ENCODE data around the gene KRT83.

KRT83 gene

GRCh38 chr12:52280319-52280795, 40.8 kb downstream of the KRT83 start:
- FAIRE-seq (no peak), DNase-seq (ENCODE audit: insufficient read length, low spot score) (no peak)
- TF ChIP-seq TAF1 (IDR thresholded peaks at IDR 0.05; ENCODE audit: low read depth, low read length), result no peak
- no peak for TF ChIP-seq POLR2AphosphoS5 (IDR thresholded peaks at IDR 0.05; ENCODE audit: low read depth, low read length)
- no peak for TF ChIP-seq SPI1 (IDR thresholded peaks at IDR 0.05; ENCODE audit: low read depth, low read length)
- no peak for TF ChIP-seq POLR2A (IDR thresholded peaks at IDR 0.05; ENCODE audit: low read depth, low read length)
- TF ChIP-seq POU2F2 (IDR thresholded peaks at IDR 0.05; ENCODE audit: low read depth, low read length), result no peak
- no peak for TF ChIP-seq PAX5 (IDR thresholded peaks at IDR 0.05; ENCODE audit: insufficient read depth, low read length, severe bottlenecking)

- FAIRE-seq (no peak), DNase-seq (ENCODE audit: insufficient read length, low spot score) (no peak)
- TF ChIP-seq POLR2AphosphoS5 (IDR thresholded peaks at IDR 0.05; ENCODE audit: low read depth, low read length) (no peak), POU2F2 (IDR thresholded peaks at IDR 0.05; ENCODE audit: low read depth, low read length) (no peak), TAF1 (IDR thresholded peaks at IDR 0.05; ENCODE audit: low read depth, low read length) (no peak), PAX5 (IDR thresholded peaks at IDR 0.05; ENCODE audit: insufficient read depth, low read length, severe bottlenecking) (no peak), SPI1 (IDR thresholded peaks at IDR 0.05; ENCODE audit: low read depth, low read length) (no peak), POLR2A (IDR thresholded peaks at IDR 0.05; ENCODE audit: low read depth, low read length) (no peak)
Observed at GRCh38 chr12:52279422-52280318, 41.5 kb downstream of the KRT83 start.

- peak; percentile 89 for DNase-seq (ENCODE audit: insufficient read length, low spot score)
- peak; percentile 69 for FAIRE-seq
- TF ChIP-seq POLR2A (IDR thresholded peaks at IDR 0.05; ENCODE audit: low read depth, low read length) (no peak), TAF1 (IDR thresholded peaks at IDR 0.05; ENCODE audit: low read depth, low read length) (no peak), POU2F2 (IDR thresholded peaks at IDR 0.05; ENCODE audit: low read depth, low read length) (no peak), SPI1 (IDR thresholded peaks at IDR 0.05; ENCODE audit: low read depth, low read length) (no peak), PAX5 (IDR thresholded peaks at IDR 0.05; ENCODE audit: insufficient read depth, low read length, severe bottlenecking) (no peak), POLR2AphosphoS5 (IDR thresholded peaks at IDR 0.05; ENCODE audit: low read depth, low read length) (no peak)
Observed at GRCh38 chr12:52278575-52279421, 42.4 kb downstream of the KRT83 start.

- no peak for DNase-seq (ENCODE audit: insufficient read length, low spot score)
- TF ChIP-seq PAX5 (IDR thresholded peaks at IDR 0.05; ENCODE audit: insufficient read depth, low read length, severe bottlenecking) (no peak), POU2F2 (IDR thresholded peaks at IDR 0.05; ENCODE audit: low read depth, low read length) (no peak), POLR2AphosphoS5 (IDR thresholded peaks at IDR 0.05; ENCODE audit: low read depth, low read length) (no peak), TAF1 (IDR thresholded peaks at IDR 0.05; ENCODE audit: low read depth, low read length) (no peak), POLR2A (IDR thresholded peaks at IDR 0.05; ENCODE audit: low read depth, low read length) (no peak), SPI1 (IDR thresholded peaks at IDR 0.05; ENCODE audit: low read depth, low read length) (no peak)
- no peak for FAIRE-seq
Observed at GRCh38 chr12:52277486-52278245, 43.5 kb downstream of the KRT83 start.

GRCh38 chr12:52275686-52276085, 45.5 kb downstream of the KRT83 start:
- TF ChIP-seq SPI1 (IDR thresholded peaks at IDR 0.05; ENCODE audit: low read depth, low read length) (no peak), POU2F2 (IDR thresholded peaks at IDR 0.05; ENCODE audit: low read depth, low read length) (no peak), POLR2AphosphoS5 (IDR thresholded peaks at IDR 0.05; ENCODE audit: low read depth, low read length) (no peak), PAX5 (IDR thresholded peaks at IDR 0.05; ENCODE audit: insufficient read depth, low read length, severe bottlenecking) (no peak), POLR2A (IDR thresholded peaks at IDR 0.05; ENCODE audit: low read depth, low read length) (no peak), TAF1 (IDR thresholded peaks at IDR 0.05; ENCODE audit: low read depth, low read length) (no peak)
- FAIRE-seq, result no peak
- no peak for DNase-seq (ENCODE audit: insufficient read length, low spot score)

GRCh38 chr12:52274521-52275120, 46.6 kb downstream of the KRT83 start, which contains the start of gene KRT86:
KRT86 (plus strand) TSS chr12:52274645; CDS start chr12:52301917, 27,272 bp downstream.
- DNase-seq (ENCODE audit: insufficient read length, low spot score) (no peak), FAIRE-seq (no peak)
- TF ChIP-seq TAF1 (IDR thresholded peaks at IDR 0.05; ENCODE audit: low read depth, low read length) (no peak), POLR2AphosphoS5 (IDR thresholded peaks at IDR 0.05; ENCODE audit: low read depth, low read length) (no peak), POLR2A (IDR thresholded peaks at IDR 0.05; ENCODE audit: low read depth, low read length) (no peak), POU2F2 (IDR thresholded peaks at IDR 0.05; ENCODE audit: low read depth, low read length) (no peak), PAX5 (IDR thresholded peaks at IDR 0.05; ENCODE audit: insufficient read depth, low read length, severe bottlenecking) (no peak), SPI1 (IDR thresholded peaks at IDR 0.05; ENCODE audit: low read depth, low read length) (no peak)

- TF ChIP-seq PAX5 (IDR thresholded peaks at IDR 0.05; ENCODE audit: insufficient read depth, low read length, severe bottlenecking) (no peak), SPI1 (IDR thresholded peaks at IDR 0.05; ENCODE audit: low read depth, low read length) (no peak)
Observed at GRCh38 chr12:52271158-52271557, 50.0 kb downstream of the KRT83 start.

GRCh38 chr12:52270541-52271070, 50.6 kb downstream of the KRT83 start:
- DNase-seq (ENCODE audit: insufficient read length, low spot score) (no peak), FAIRE-seq (no peak)
- TF ChIP-seq SPI1 (IDR thresholded peaks at IDR 0.05; ENCODE audit: low read depth, low read length) (no peak), POU2F2 (IDR thresholded peaks at IDR 0.05; ENCODE audit: low read depth, low read length) (no peak), TAF1 (IDR thresholded peaks at IDR 0.05; ENCODE audit: low read depth, low read length) (no peak), POLR2A (IDR thresholded peaks at IDR 0.05; ENCODE audit: low read depth, low read length) (no peak), POLR2AphosphoS5 (IDR thresholded peaks at IDR 0.05; ENCODE audit: low read depth, low read length) (no peak), PAX5 (IDR thresholded peaks at IDR 0.05; ENCODE audit: insufficient read depth, low read length, severe bottlenecking) (no peak)

More at GRCh38 chr12:52271158-52271557, 50.0 kb downstream of the KRT83 start:
- FAIRE-seq (no peak), DNase-seq (ENCODE audit: insufficient read length, low spot score) (no peak)

Measured in GM12891 (cell line).